HepG2 (cell line): ENCODE measurements around the gene C9orf85. TPM values are rescaled to one million over a fixed set of nuclear protein-coding genes. Genes with fewer than 3 reads are reported as not detected.
A peak's percentile ranks its signal among the peaks of the same experiment; 100 is the strongest.
"Not testable (repeated sequence)": the region's sequence is repeated elsewhere in the genome, so short reads cannot be mapped to it uniquely, and the experiment has no call there.

Experiments
- ATAC-seq: fragments of 200-7000 bp; cut with Tn5 transposase; 3 replicates; pipeline ENCODE4 v1.9.1; 2020; ENCODE audit warnings: mild to moderate bottlenecking, moderate library complexity
- BruUV-seq: library from RNA; stranded (reverse); fragments of 400-500 nt; replicated peaks from 2 replicates; lab custom pipeline; 2021; lab: Mats Ljungman, UMichigan
- CTCF ChIA-PET: fragments of 300-600 bp; formaldehyde crosslinking; extraction: SDS; loops from one replicate; lab custom pipeline; 2021; ENCODE audit warnings: low total read pairs, inconsistent platforms, low intra/inter-chr PET ratio; lab: Yijun Ruan, JAX
- POLR2A ChIA-PET: fragments of 350-600 bp; sonication (Branson Sonifier 250); formaldehyde crosslinking; loops from one replicate; lab custom pipeline; 2020; ENCODE audit warnings: antibody characterized with exemption, inconsistent platforms; lab: Yijun Ruan, JAX
- DNase-seq: peaks from one replicate; pipeline ENCODE4 v3.0.0-alpha.2; 2015; ENCODE audit warnings: low spot score
- FAIRE-seq: peaks from 3 replicates; lab custom pipeline; 2011; peaks lifted over from hg19 to GRCh38; lab: Jason Lieb, UNC
- H2AFZ ChIP-seq: one replicate; pipeline ENCODE4 v1.6.1; 2011; ENCODE audit warnings: low read length, inconsistent platforms
- H3K27ac ChIP-seq: fragments of 300-600 bp; 3 replicates; pipeline ENCODE4 v1.8.0; 2011; ENCODE audit warnings: mixed run types, mild to moderate bottlenecking, mixed read lengths, low read length, inconsistent platforms; ENCODE audit not compliant: insufficient read depth; ENCODE audit errors: extremely low read length
- H3K27me3 ChIP-seq, 2 experiments: fragments of 200-600 bp in 1 of 2; 2 replicates in 1 of 2; 3 replicates in 1 of 2; pipeline versions ENCODE4 v1.6.0 to v1.8.0; 2011; ENCODE audit warnings: low read length in 2 of 2, mild to moderate bottlenecking in 2 of 2, moderate library complexity in 2 of 2, inconsistent platforms in 1 of 2; ENCODE audit not compliant: insufficient read depth in 2 of 2, control insufficient read depth in 1 of 2
- H3K36me3 ChIP-seq, 2 experiments: fragments of 200-600 bp in 1 of 2; replicated peaks in 1 of 2; 2 replicates in 1 of 2; 3 replicates in 1 of 2; pipeline versions ENCODE4 v1.5.1 to v1.8.0; 2011; ENCODE audit warnings: low read length in 2 of 2, inconsistent platforms in 1 of 2; ENCODE audit not compliant: insufficient read depth in 2 of 2, control insufficient read depth in 1 of 2
- H3K4me1 ChIP-seq: 2 replicates; pipeline ENCODE4 v1.5.1; 2012; ENCODE audit warnings: low read length, inconsistent platforms; ENCODE audit not compliant: insufficient read depth
- H3K4me2 ChIP-seq: 2 replicates; pipeline ENCODE4 v1.6.0; 2011; ENCODE audit warnings: low read depth, low read length, inconsistent platforms
- H3K4me3 ChIP-seq, 3 experiments: fragments of 200-600 bp in 1 of 3; sonication (generic), shearing (Covaris generic) in 1 of 3; replicated peaks in 1 of 3; 2 replicates each; pipeline ENCODE4 v1.5.1; 2011 to 2016; ENCODE audit warnings: low read length in 3 of 3, inconsistent platforms in 2 of 3, low read depth in 2 of 3, mild to moderate bottlenecking in 2 of 3, control low read depth in 1 of 3, mixed read lengths in 1 of 3; ENCODE audit not compliant: insufficient read depth in 1 of 3
- H3K79me2 ChIP-seq: one replicate; pipeline ENCODE4 v1.6.1; 2011; ENCODE audit warnings: low read length, inconsistent platforms; ENCODE audit not compliant: insufficient read depth
- H3K9ac ChIP-seq: 2 replicates; pipeline ENCODE4 v1.6.0; 2011; ENCODE audit warnings: mild to moderate bottlenecking, low read depth, low read length, inconsistent platforms; ENCODE audit not compliant: insufficient read depth
- H3K9me3 ChIP-seq: 2 replicates; pipeline ENCODE4 v1.5.1; 2012; ENCODE audit warnings: mild to moderate bottlenecking, low read length
- H4K20me1 ChIP-seq: 2 replicates; pipeline ENCODE4 v1.6.0; 2011; ENCODE audit warnings: inconsistent platforms, mild to moderate bottlenecking, low read length, moderate library complexity; ENCODE audit not compliant: insufficient read depth
- ATF1 ChIP-seq: IDR thresholded peaks from 2 replicates; pipeline ENCODE4 v1.6.1; 2016; ENCODE audit warnings: mild to moderate bottlenecking, control low read depth
- BCL3 ChIP-seq: sonication (generic); formaldehyde crosslinking; IDR thresholded peaks from 2 replicates; pipeline ENCODE4 v1.5.1; 2020; ENCODE audit warnings: mild to moderate bottlenecking, missing genetic modification reagents, moderate library complexity
- CHCHD3 ChIP-seq: sonication (generic); formaldehyde crosslinking; IDR thresholded peaks from 2 replicates; pipeline ENCODE4 v1.8.0; 2022; ENCODE audit warnings: mild to moderate bottlenecking, missing genetic modification reagents, moderate library complexity
- ELK4 ChIP-seq: sonication (generic); formaldehyde crosslinking; IDR thresholded peaks from 2 replicates; pipeline ENCODE4 v1.9.0; 2021; ENCODE audit warnings: missing genetic modification reagents, borderline replicate concordance
- PHF8 ChIP-seq: sonication (generic); formaldehyde crosslinking; IDR thresholded peaks from 2 replicates; pipeline ENCODE4 v1.5.0; 2020; ENCODE audit warnings: missing genetic modification reagents
- REXO4 ChIP-seq: sonication (generic); formaldehyde crosslinking; IDR thresholded peaks from 2 replicates; pipeline ENCODE4 v1.8.0; 2022; ENCODE audit warnings: missing genetic modification reagents, mild to moderate bottlenecking, borderline replicate concordance
- ZFY ChIP-seq: sonication (generic); formaldehyde crosslinking; IDR thresholded peaks from 2 replicates; pipeline ENCODE4 v1.4.0; 2020; ENCODE audit warnings: missing genetic modification reagents
- ZKSCAN5 ChIP-seq: sonication (generic); formaldehyde crosslinking; IDR thresholded peaks from 2 replicates; pipeline ENCODE4 v1.5.1; 2020; ENCODE audit warnings: mild to moderate bottlenecking, missing genetic modification reagents
- ZNF549 ChIP-seq: sonication (generic); formaldehyde crosslinking; IDR thresholded peaks from 2 replicates; pipeline ENCODE4 v1.5.0; 2020; ENCODE audit warnings: missing genetic modification reagents
- WGBS: methylation state at CpG from one replicate; pipeline ENCODE4 v1.1.6; 2017; ENCODE audit warnings: low lambda C conversion rate; 5-methylcytosine and 5-hydroxymethylcytosine counted together
- in situ Hi-C: cut with HindIII; loops from 2 replicates; pipeline ENCODE4 v1.10.0; 2017; ENCODE audit warnings: low pct_unique_long_range_greater_than_20kb; ENCODE audit not compliant: extremely low pct_ligation_motif_present
- intact Hi-C: fragments of 100-400 bp; cut with micrococcal nuclease; formaldehyde crosslinking; loops from one replicate; pipeline ENCODE4 v1.10.0; 2022; ENCODE audit not compliant: unreplicated experiment
- polyA plus RNA-seq, 8 experiments: library from polyadenylated mRNA; depleted of rRNA in 3 of 8; stranded (reverse) in 7 of 8; unstranded in 1 of 8; fragments of >200 nt; fragmentation: Illumina TruSeq in 4 of 8; extraction: Trizol in 4 of 8; gene quantifications; 2 replicates each; pipeline versions ENCODE4 v1.2.1 to v1.2.3, GENCODE V29; 2011 to 2016; ENCODE audit warnings: low read depth in 4 of 8, missing spikeins in 1 of 8, mixed read lengths in 1 of 8; ENCODE audit not compliant: insufficient read depth in 1 of 8
- total RNA-seq, 5 experiments: library from RNA; depleted of rRNA; stranded (reverse); fragments of >200 nt; fragmentation: Illumina TruSeq; extraction: Trizol; gene quantifications; 2 replicates each; pipeline ENCODE4 v1.2.3, GENCODE V29; 2016; ENCODE audit warnings: low read depth in 1 of 5

C9orf85 gene
- total and polyA plus RNA-seq, 2 of the 13 experiments (the other 11 are each of a cell fraction or from before 2014, with no cell fraction given), result 9.9 to 13.9 TPM

- no peak for TF ChIP-seq BCL3
- TF ChIP-seq CHCHD3 (CRISPR knock-in tag), result no peak
- no peak for TF ChIP-seq ZFY (CRISPR knock-in tag)
Observed at GRCh38 chr9:71941998-71942567, 30.6 kb downstream of the C9orf85 start (continued).

- no peaks in the 10 kb centered on the region for H3K9me3 ChIP-seq
- TF ChIP-seq ZKSCAN5 (CRISPR knock-in tag), result no peak
- no peak for TF ChIP-seq REXO4 (CRISPR knock-in tag)
- TF ChIP-seq ZNF549 (CRISPR knock-in tag), result no peak
- TF ChIP-seq ATF1 (CRISPR knock-in tag), result no peak
- no peak for TF ChIP-seq ELK4 (CRISPR knock-in tag)
- TF ChIP-seq PHF8 (CRISPR knock-in tag), result no peak
- H3K4me1 ChIP-seq, result peaks cover 15% of the 10 kb centered on the region
- ATAC-seq (0 out of 3 replicates have a peak, but pooled peaks have one; percentile 33), DNase-seq (peak; percentile 3), FAIRE-seq (no peak)
- ChIA-PET CTCF (no interaction called here), POLR2A (interaction anchor here (1.4 kb wide), 1 partner anchor 33 kb away, joined by 3 read pairs; the partner anchor contains the start of genes ABHD17B and C9orf85)
- H3K27ac ChIP-seq, result no peak overlapping the region
- H3K79me2 ChIP-seq, result peaks cover 6% of the 10 kb centered on the region
- H3K4me3 ChIP-seq, result no peak overlapping the region
- WGBS, result 87% methylated on average over 2 of the region's 2 CpGs
- in situ Hi-C loops (no loop called here), intact Hi-C loops (no loop called here)
- no peaks in the 10 kb centered on the region for H3K27me3 ChIP-seq
- H2AFZ ChIP-seq, result no peak overlapping the region
- no peak overlapping the region for H3K4me2 ChIP-seq
- no TSS peak for BruUV-seq
- H3K36me3 ChIP-seq, result peaks cover 0 to 5% of the 10 kb centered on the region in 2 experiments; a peak in 2 of 5 replicates
- no peak overlapping the region for H3K9ac ChIP-seq
- 0 out of 2 replicates have a peak, but pooled peaks cover 2% of the 10 kb centered on the region for H4K20me1 ChIP-seq
Observed at GRCh38 chr9:71944754-71945375, 33.4 kb downstream of the C9orf85 start.

- H3K4me1 ChIP-seq, DNase-seq, H3K9me3 ChIP-seq, H3K4me3 ChIP-seq, FAIRE-seq, H3K9ac ChIP-seq, CTCF ChIA-PET, H3K36me3 ChIP-seq, H3K27ac ChIP-seq, intact Hi-C loops, H4K20me1 ChIP-seq, H2AFZ ChIP-seq, ATAC-seq, H3K4me2 ChIP-seq, POLR2A ChIA-PET, BruUV-seq, H3K79me2 ChIP-seq, in situ Hi-C loops, H3K27me3 ChIP-seq: not testable (repeated sequence)
- whole genome bisulfite sequencing, result 99% methylated on average over 2 of the region's 2 CpGs
Observed at GRCh38 chr9:71954652-71955051, 43.2 kb downstream of the C9orf85 start.
